ENCODE measurements around the gene KRTAP1-1.

KRTAP1-1 gene

GRCh38 chr17:41024697-41025096 is 16.6 kb downstream of the KRTAP1-1 start:
- TF ChIP-seq CTCF (IDR thresholded peaks at IDR 0.05; ENCODE audit: low read depth, low read length): no peak
- no peak overlapping the region for H3K4me3 ChIP-seq (ENCODE audit: low read depth, low read length)

- TF ChIP-seq CTCF (IDR thresholded peaks at IDR 0.05; ENCODE audit: low read depth, low read length): no peak
Observed at GRCh38 chr17:41020336-41020735, 20.9 kb downstream of the KRTAP1-1 start.

GRCh38 chr17:41019415-41019814 is 21.8 kb downstream of the KRTAP1-1 start:
- TF ChIP-seq CTCF (IDR thresholded peaks at IDR 0.05; ENCODE audit: low read depth, low read length): no peak
- H3K4me3 ChIP-seq (ENCODE audit: low read depth, low read length): no peak overlapping the region

More at GRCh38 chr17:41020336-41020735, 20.9 kb downstream of the KRTAP1-1 start:
- H3K4me3 ChIP-seq (ENCODE audit: low read depth, low read length): no peak overlapping the region

- TF ChIP-seq CTCF (IDR thresholded peaks at IDR 0.05; ENCODE audit: low read depth, low read length): no peak
- H3K4me3 ChIP-seq (ENCODE audit: low read depth, low read length): no peak overlapping the region
Observed at GRCh38 chr17:41018541-41018940, 22.7 kb downstream of the KRTAP1-1 start.

- H3K4me3 ChIP-seq (ENCODE audit: low read depth, low read length): no peak overlapping the region
- TF ChIP-seq CTCF (IDR thresholded peaks at IDR 0.05; ENCODE audit: low read depth, low read length): no peak
Observed at GRCh38 chr17:41016578-41017215, 24.6 kb downstream of the KRTAP1-1 start.

GRCh38 chr17:41015454-41015853 is 25.8 kb downstream of the KRTAP1-1 start:
- TF ChIP-seq CTCF (IDR thresholded peaks at IDR 0.05; ENCODE audit: low read depth, low read length): no peak
- H3K4me3 ChIP-seq (ENCODE audit: low read depth, low read length): no peak overlapping the region

GRCh38 chr17:41013606-41014005 is 27.6 kb downstream of the KRTAP1-1 start:
- H3K4me3 ChIP-seq (ENCODE audit: low read depth, low read length): no peak overlapping the region
- TF ChIP-seq CTCF (IDR thresholded peaks at IDR 0.05; ENCODE audit: low read depth, low read length): no peak

All from WI38 (cell line).